Skeletal muscle satellite cell (primary cell): ENCODE data around the gene CADPS.

Experiments
- H3K27me3 ChIP-seq: 2 replicates; pipeline ENCODE4 v1.7.0; 2013; ENCODE audit warnings: low read length; ENCODE audit not compliant: control insufficient read depth, insufficient read depth
- H3K36me3 ChIP-seq: 2 replicates; pipeline ENCODE4 v1.7.0; 2013; ENCODE audit warnings: mild to moderate bottlenecking, control low read depth, low read length; ENCODE audit not compliant: insufficient read depth
- H3K4me1 ChIP-seq: 2 replicates; pipeline ENCODE4 v1.7.0; 2013; ENCODE audit warnings: low read length; ENCODE audit not compliant: control insufficient read depth, insufficient read depth
- H3K4me2 ChIP-seq: 2 replicates; pipeline ENCODE4 v1.7.0; 2013; ENCODE audit warnings: mild to moderate bottlenecking, low read length
- H3K4me3 ChIP-seq: 2 replicates; pipeline ENCODE4 v1.7.0; 2013; ENCODE audit warnings: low read length
- H3K9ac ChIP-seq: 2 replicates; pipeline ENCODE4 v1.7.0; 2013; ENCODE audit warnings: mild to moderate bottlenecking, low read depth, low read length, moderate library complexity
- H3K9me3 ChIP-seq: replicated peaks from 2 replicates; pipeline ENCODE4 v1.7.0; 2013; ENCODE audit warnings: mild to moderate bottlenecking, control low read depth, low read length

Gene CADPS

GRCh38 chr3:62480056-62480455 lies 395.2 kb downstream of the CADPS start:
- no peak overlapping the region for H3K4me3 ChIP-seq
- H3K4me1 ChIP-seq: no peaks in the 10 kb centered on the region
- H3K36me3 ChIP-seq: no peaks in the 10 kb centered on the region
- H3K27me3 ChIP-seq: no peaks in the 10 kb centered on the region
- H3K9me3 ChIP-seq: no peaks in the 10 kb centered on the region
- no peak overlapping the region for H3K4me2 ChIP-seq
- H3K9ac ChIP-seq: no peak overlapping the region

GRCh38 chr3:62479326-62479725 lies 395.9 kb downstream of the CADPS start:
- H3K4me1 ChIP-seq: no peaks in the 10 kb centered on the region
- H3K4me2 ChIP-seq: no peak overlapping the region
- no peaks in the 10 kb centered on the region for H3K9me3 ChIP-seq
- no peak overlapping the region for H3K4me3 ChIP-seq
- no peaks in the 10 kb centered on the region for H3K27me3 ChIP-seq
- H3K36me3 ChIP-seq: no peaks in the 10 kb centered on the region
- no peak overlapping the region for H3K9ac ChIP-seq

GRCh38 chr3:62475306-62475705 lies 399.9 kb downstream of the CADPS start:
- no peaks in the 10 kb centered on the region for H3K36me3 ChIP-seq
- no peak overlapping the region for H3K4me3 ChIP-seq
- H3K9me3 ChIP-seq: no peaks in the 10 kb centered on the region
- no peak overlapping the region for H3K4me2 ChIP-seq
- no peaks in the 10 kb centered on the region for H3K4me1 ChIP-seq
- no peak overlapping the region for H3K9ac ChIP-seq
- no peaks in the 10 kb centered on the region for H3K27me3 ChIP-seq

- H3K9ac ChIP-seq: no peak overlapping the region
- H3K27me3 ChIP-seq: no peaks in the 10 kb centered on the region
- no peak overlapping the region for H3K4me2 ChIP-seq
- H3K4me3 ChIP-seq: no peak overlapping the region
- H3K9me3 ChIP-seq: no peaks in the 10 kb centered on the region
- H3K4me1 ChIP-seq: no peaks in the 10 kb centered on the region
- H3K36me3 ChIP-seq: no peaks in the 10 kb centered on the region
Measured at GRCh38 chr3:62467966-62468722, 407.1 kb downstream of the CADPS start.

GRCh38 chr3:62462788-62463187 lies 412.4 kb downstream of the CADPS start:
- Histone ChIP-seq H3K4me1 (no peaks in the 10 kb centered on the region), H3K9me3 (no peaks in the 10 kb centered on the region), H3K36me3 (no peaks in the 10 kb centered on the region), H3K27me3 (no peaks in the 10 kb centered on the region), H3K4me2 (no peak overlapping the region), H3K4me3 (no peak overlapping the region), H3K9ac (no peak overlapping the region)

GRCh38 chr3:62462104-62462762 lies 413.0 kb downstream of the CADPS start:
- H3K4me2 ChIP-seq: no peak overlapping the region
- H3K36me3 ChIP-seq: no peaks in the 10 kb centered on the region
- no peak overlapping the region for H3K4me3 ChIP-seq
- no peaks in the 10 kb centered on the region for H3K9me3 ChIP-seq
- H3K27me3 ChIP-seq: no peaks in the 10 kb centered on the region
- H3K9ac ChIP-seq: no peak overlapping the region
- no peaks in the 10 kb centered on the region for H3K4me1 ChIP-seq

- Histone ChIP-seq H3K36me3 (no peaks in the 10 kb centered on the region), H3K4me3 (no peak overlapping the region), H3K9ac (no peak overlapping the region), H3K9me3 (no peaks in the 10 kb centered on the region), H3K4me1 (no peaks in the 10 kb centered on the region), H3K27me3 (no peaks in the 10 kb centered on the region), H3K4me2 (no peak overlapping the region)
Measured at GRCh38 chr3:62454916-62455315, 420.3 kb downstream of the CADPS start.

- H3K4me3 ChIP-seq: no peak overlapping the region
- H3K9me3 ChIP-seq: no peaks in the 10 kb centered on the region
- no peaks in the 10 kb centered on the region for H3K4me1 ChIP-seq
- H3K4me2 ChIP-seq: no peak overlapping the region
- H3K36me3 ChIP-seq: no peaks in the 10 kb centered on the region
- H3K27me3 ChIP-seq: no peaks in the 10 kb centered on the region
- H3K9ac ChIP-seq: no peak overlapping the region
Measured at GRCh38 chr3:62453448-62453847, 421.8 kb downstream of the CADPS start.

- Histone ChIP-seq H3K4me1 (no peaks in the 10 kb centered on the region), H3K9ac (no peak overlapping the region), H3K4me3 (no peak overlapping the region), H3K27me3 (no peaks in the 10 kb centered on the region), H3K9me3 (no peaks in the 10 kb centered on the region), H3K36me3 (no peaks in the 10 kb centered on the region), H3K4me2 (no peak overlapping the region)
Measured at GRCh38 chr3:62451211-62451887, 423.9 kb downstream of the CADPS start.

- H3K27me3 ChIP-seq: no peaks in the 10 kb centered on the region
- no peak overlapping the region for H3K4me3 ChIP-seq
- H3K4me2 ChIP-seq: no peak overlapping the region
- no peaks in the 10 kb centered on the region for H3K36me3 ChIP-seq
- no peaks in the 10 kb centered on the region for H3K9me3 ChIP-seq
- no peak overlapping the region for H3K9ac ChIP-seq
- peaks cover 7% of the 10 kb centered on the region for H3K4me1 ChIP-seq
Measured at GRCh38 chr3:62446337-62446940, 428.8 kb downstream of the CADPS start.

- Histone ChIP-seq H3K4me1 (peaks cover 7% of the 10 kb centered on the region), H3K36me3 (no peaks in the 10 kb centered on the region), H3K9me3 (no peaks in the 10 kb centered on the region), H3K4me3 (peak overlapping the region; percentile 61), H3K27me3 (no peaks in the 10 kb centered on the region), H3K9ac (peak overlapping the region; percentile 48), H3K4me2 (peak overlapping the region; percentile 72)
Measured at GRCh38 chr3:62445275-62445674, 429.9 kb downstream of the CADPS start.
